ENCODE results near the gene CXorf49B.
"Not testable (repeated sequence)": the region's sequence is repeated elsewhere in the genome, so short reads cannot be mapped to it uniquely, and the experiment has no call there.

The CXorf49B gene

GRCh38 chrX:71763049-71763448, at the start of gene CXorf49B:
TSS of gene CXorf49B (plus strand) at chrX:71763349. CDS start at chrX:71763424, 75 bp downstream.
- DNase-seq, result not testable (repeated sequence)

GRCh38 chrX:71714064-71714463, 49.1 kb upstream of the CXorf49B start:
- DNase-seq, result not testable (repeated sequence)

- not testable (repeated sequence) for DNase-seq
Observed at GRCh38 chrX:71715551-71715950, 47.6 kb upstream of the CXorf49B start.

- DNase-seq, result not testable (repeated sequence)
Observed at GRCh38 chrX:71716323-71716722, 46.8 kb upstream of the CXorf49B start.

- DNase-seq, result not testable (repeated sequence)
Observed at GRCh38 chrX:71718185-71718584, 45.0 kb upstream of the CXorf49B start, which contains the start of gene CXorf49. TSS of gene CXorf49 (minus strand) at chrX:71718285. CDS start at chrX:71718151, 134 bp downstream.

- not testable (repeated sequence) for DNase-seq
Observed at GRCh38 chrX:71719195-71719594, 44.0 kb upstream of the CXorf49B start.

GRCh38 chrX:71720289-71720886, 42.8 kb upstream of the CXorf49B start:
- not testable (repeated sequence) for DNase-seq

- DNase-seq, result not testable (repeated sequence)
Observed at GRCh38 chrX:71760688-71761281, 2.4 kb upstream of the CXorf49B start.

GRCh38 chrX:71764832-71765231, 1.7 kb downstream of the CXorf49B start:
- not testable (repeated sequence) for DNase-seq

GRCh38 chrX:71765613-71766012, 2.5 kb downstream of the CXorf49B start:
- not testable (repeated sequence) for DNase-seq

GRCh38 chrX:71767134-71767533, 4.0 kb downstream of the CXorf49B start:
- not testable (repeated sequence) for DNase-seq

- DNase-seq, result not testable (repeated sequence)
Observed at GRCh38 chrX:71778322-71778721, 15.2 kb downstream of the CXorf49B start.

GRCh38 chrX:71782225-71782949, 19.2 kb downstream of the CXorf49B start:
- DNase-seq, result not testable (repeated sequence)

- DNase-seq, result not testable (repeated sequence)
Observed at GRCh38 chrX:71782950-71783299, 19.8 kb downstream of the CXorf49B start.

GRCh38 chrX:71783569-71784347, 20.6 kb downstream of the CXorf49B start:
- not testable (repeated sequence) for DNase-seq

- DNase-seq, result not testable (repeated sequence)
Observed at GRCh38 chrX:71784348-71784983, 21.3 kb downstream of the CXorf49B start.

GRCh38 chrX:71806450-71806849, 43.3 kb downstream of the CXorf49B start:
- DNase-seq, result not testable (repeated sequence)

GRCh38 chrX:71809886-71810285, 46.7 kb downstream of the CXorf49B start:
- DNase-seq, result no peak

GRCh38 chrX:71814123-71814912, 51.2 kb downstream of the CXorf49B start:
- no peak for DNase-seq

GRCh38 chrX:71815121-71815905, 52.2 kb downstream of the CXorf49B start:
- DNase-seq, result no peak

- DNase-seq, result no peak
Observed at GRCh38 chrX:71815906-71816156, 52.7 kb downstream of the CXorf49B start.
